Measurements from ENCODE around the gene NR0B2.

DNA sequence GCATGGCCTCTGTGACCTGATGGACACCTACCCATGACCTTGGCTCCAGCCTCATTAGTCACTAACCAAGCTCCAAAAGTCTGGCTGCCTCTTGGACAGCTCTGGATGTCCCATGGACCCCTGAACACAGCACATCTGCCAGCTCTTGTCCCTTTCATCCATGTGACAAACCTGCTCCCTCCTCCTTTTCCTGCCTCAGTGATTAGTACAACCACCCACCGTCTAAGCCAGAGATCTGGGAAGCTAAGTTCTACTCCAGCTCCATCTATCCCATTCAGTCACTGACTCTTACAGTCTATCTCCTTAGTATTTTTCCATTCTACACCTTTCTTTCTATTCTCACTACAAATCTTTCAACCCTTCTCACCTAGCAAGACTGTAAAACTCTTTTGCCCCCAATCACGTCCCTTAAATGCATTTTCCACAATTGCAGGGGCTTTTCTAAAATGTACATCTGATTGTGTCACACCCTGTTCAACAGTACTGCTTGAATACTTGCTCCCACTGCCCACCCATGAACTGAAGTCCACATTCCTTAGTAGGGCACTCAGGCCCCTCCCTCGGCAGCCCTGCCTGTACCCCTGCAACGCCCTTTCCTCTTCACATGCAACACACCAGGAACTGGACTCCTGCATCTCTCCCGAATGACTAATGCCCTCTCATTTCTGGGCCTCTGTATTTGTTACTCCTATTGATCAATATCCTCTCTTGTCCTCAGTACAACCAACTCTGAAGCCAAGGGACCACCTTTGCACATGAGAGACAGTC, 30.9 kb downstream of the NR0B2 start:
- TF ChIP-seq, protein P1, sequence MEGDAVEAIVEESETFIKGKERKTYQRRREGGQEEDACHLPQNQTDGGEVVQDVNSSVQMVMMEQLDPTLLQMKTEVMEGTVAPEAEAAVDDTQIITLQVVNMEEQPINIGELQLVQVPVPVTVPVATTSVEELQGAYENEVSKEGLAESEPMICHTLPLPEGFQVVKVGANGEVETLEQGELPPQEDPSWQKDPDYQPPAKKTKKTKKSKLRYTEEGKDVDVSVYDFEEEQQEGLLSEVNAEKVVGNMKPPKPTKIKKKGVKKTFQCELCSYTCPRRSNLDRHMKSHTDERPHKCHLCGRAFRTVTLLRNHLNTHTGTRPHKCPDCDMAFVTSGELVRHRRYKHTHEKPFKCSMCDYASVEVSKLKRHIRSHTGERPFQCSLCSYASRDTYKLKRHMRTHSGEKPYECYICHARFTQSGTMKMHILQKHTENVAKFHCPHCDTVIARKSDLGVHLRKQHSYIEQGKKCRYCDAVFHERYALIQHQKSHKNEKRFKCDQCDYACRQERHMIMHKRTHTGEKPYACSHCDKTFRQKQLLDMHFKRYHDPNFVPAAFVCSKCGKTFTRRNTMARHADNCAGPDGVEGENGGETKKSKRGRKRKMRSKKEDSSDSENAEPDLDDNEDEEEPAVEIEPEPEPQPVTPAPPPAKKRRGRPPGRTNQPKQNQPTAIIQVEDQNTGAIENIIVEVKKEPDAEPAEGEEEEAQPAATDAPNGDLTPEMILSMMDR (IDR thresholded peaks at IDR 0.05), result no peak
- TF ChIP-seq RAD21 (conservative IDR thresholded peaks at IDR 0.05 in 1 of 2, IDR thresholded peaks at IDR 0.05 in 1 of 2), result no peak
- no peak for TF ChIP-seq POLR2A (IDR thresholded peaks at IDR 0.05; ENCODE audit: low read length)
- TF ChIP-seq, protein P2, sequence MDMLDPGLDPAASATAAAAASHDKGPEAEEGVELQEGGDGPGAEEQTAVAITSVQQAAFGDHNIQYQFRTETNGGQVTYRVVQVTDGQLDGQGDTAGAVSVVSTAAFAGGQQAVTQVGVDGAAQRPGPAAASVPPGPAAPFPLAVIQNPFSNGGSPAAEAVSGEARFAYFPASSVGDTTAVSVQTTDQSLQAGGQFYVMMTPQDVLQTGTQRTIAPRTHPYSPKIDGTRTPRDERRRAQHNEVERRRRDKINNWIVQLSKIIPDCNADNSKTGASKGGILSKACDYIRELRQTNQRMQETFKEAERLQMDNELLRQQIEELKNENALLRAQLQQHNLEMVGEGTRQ (IDR thresholded peaks at IDR 0.05), result no peak

Measured in A549 (cell line).